ENCODE results near the gene GGA3.
"Not testable (repeated sequence)": the region's sequence is repeated elsewhere in the genome, so short reads cannot be mapped to it uniquely, and the experiment has no call there.

Gene GGA3, protein sequence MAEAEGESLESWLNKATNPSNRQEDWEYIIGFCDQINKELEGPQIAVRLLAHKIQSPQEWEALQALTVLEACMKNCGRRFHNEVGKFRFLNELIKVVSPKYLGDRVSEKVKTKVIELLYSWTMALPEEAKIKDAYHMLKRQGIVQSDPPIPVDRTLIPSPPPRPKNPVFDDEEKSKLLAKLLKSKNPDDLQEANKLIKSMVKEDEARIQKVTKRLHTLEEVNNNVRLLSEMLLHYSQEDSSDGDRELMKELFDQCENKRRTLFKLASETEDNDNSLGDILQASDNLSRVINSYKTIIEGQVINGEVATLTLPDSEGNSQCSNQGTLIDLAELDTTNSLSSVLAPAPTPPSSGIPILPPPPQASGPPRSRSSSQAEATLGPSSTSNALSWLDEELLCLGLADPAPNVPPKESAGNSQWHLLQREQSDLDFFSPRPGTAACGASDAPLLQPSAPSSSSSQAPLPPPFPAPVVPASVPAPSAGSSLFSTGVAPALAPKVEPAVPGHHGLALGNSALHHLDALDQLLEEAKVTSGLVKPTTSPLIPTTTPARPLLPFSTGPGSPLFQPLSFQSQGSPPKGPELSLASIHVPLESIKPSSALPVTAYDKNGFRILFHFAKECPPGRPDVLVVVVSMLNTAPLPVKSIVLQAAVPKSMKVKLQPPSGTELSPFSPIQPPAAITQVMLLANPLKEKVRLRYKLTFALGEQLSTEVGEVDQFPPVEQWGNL

DNA sequence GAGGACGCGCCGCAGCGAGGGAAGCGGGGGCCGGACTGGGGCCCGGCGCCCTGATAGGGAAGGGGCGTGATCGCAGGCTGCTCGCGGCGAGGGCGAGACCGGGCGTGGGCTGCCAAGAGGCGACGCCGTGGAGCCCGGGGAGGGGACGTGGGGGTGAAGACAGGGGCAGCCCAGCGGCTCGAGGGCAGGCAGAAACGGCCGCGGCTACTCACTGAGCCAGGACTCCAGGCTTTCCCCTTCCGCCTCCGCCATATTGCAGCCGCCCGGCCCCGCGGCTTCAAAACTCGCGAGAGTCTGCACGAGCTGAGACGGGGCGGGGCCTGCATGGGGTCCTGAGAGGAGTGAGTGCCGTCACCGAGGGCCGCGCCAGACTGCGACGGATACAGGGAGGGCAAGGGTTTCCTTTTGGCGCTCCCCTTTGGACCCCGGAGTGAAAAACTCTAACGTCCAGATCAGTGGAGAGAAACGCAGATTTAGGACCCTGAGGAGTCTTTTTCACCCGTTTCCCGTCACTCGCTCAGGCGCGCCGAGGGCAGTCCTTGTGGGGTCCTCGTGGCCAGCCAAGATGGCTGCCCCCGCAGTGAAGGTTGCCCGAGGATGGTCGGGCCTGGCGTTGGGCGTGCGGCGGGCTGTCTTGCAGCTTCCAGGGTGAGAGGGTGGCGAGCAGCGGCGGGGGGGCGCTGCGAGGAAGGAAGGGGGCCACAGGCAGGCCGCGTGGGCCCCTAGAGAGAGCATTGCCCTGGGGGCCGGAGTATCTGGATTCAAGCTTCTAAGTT, at the start of gene GGA3, which contains the start of gene MRPS7:
Gene GGA3 (minus strand): TSS at position 271 of the 776 bp plus-strand sequence. CDS start 19 bp downstream, at position 252.
Gene MRPS7 (plus strand): TSS at position 544 of the 776 bp plus-strand sequence. CDS start 22 bp downstream, at position 566.
- Histone ChIP-seq H3K9ac (ENCODE audit: low read length) (peak within 1 kb of the TSS; percentile 97), H3K27me3 (ENCODE audit: control insufficient read depth, insufficient read depth, low read length) (no peaks in the 10 kb centered on the region), H3K9me3 (ENCODE audit: control insufficient read depth, low read length) (no peaks in the 10 kb centered on the region), H3K4me3 (ENCODE audit: low read length) (peak within 1 kb of the TSS; percentile 92), H3K36me3 (ENCODE audit: control insufficient read depth, insufficient read depth, low read length) (peaks cover 5% of the 10 kb centered on the region), H3K4me1 (ENCODE audit: control insufficient read depth, insufficient read depth, low read length) (peaks cover 21% of the 10 kb centered on the region)

DNA sequence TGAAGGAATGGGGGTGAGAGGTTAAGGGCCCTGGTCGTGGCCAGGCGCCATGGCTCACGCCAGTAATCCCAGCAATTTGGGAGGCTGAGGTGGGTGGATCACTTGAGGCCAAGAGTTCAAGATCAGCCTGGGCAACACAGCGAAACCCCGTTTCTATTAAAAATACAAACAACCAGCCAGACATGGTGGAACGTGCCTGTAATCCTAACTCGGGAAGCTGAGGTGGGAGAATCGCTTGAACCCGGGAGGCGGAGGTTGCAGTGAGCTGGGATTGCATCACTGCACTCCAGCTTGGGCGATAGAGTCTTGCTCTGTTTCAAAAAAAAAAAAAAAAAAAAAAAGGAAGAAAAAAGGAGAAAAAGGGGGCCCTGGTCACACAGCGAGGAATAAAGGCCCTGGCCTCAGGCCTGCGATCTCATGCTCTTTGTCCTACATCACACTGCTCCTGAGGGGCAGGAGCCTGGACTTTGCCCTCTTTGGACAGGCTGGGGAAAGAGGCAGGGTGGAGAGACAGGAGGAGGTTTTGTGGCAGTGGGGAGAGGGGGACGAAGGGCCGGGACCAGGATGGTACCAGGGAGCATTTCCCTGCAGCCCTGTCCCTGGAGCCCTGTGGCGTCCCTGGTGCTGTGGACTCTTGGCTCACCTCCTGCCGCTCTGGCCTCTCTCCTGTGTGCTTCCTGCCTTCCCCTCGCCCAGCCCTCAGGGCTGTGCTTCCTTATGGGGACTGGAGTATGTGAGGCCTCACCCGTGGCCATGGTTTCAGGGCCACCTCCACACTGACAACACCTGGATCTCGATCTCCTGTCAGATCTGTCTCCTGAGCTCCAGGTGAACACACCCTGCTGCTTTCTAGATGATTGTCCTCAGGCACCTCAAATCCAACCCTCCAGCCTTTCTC, 47.6 kb upstream of the GGA3 start:
- Histone ChIP-seq H3K27me3 (ENCODE audit: control insufficient read depth, insufficient read depth, low read length) (no peaks in the 10 kb centered on the region), H3K4me1 (ENCODE audit: control insufficient read depth, insufficient read depth, low read length) (peaks cover 29% of the 10 kb centered on the region), H3K36me3 (ENCODE audit: control insufficient read depth, insufficient read depth, low read length) (no peaks in the 10 kb centered on the region), H3K9me3 (ENCODE audit: control insufficient read depth, low read length) (no peaks in the 10 kb centered on the region), H3K9ac (ENCODE audit: low read length) (peak overlapping the region; percentile 72), H3K4me3 (ENCODE audit: low read length) (no peak overlapping the region)

DNA sequence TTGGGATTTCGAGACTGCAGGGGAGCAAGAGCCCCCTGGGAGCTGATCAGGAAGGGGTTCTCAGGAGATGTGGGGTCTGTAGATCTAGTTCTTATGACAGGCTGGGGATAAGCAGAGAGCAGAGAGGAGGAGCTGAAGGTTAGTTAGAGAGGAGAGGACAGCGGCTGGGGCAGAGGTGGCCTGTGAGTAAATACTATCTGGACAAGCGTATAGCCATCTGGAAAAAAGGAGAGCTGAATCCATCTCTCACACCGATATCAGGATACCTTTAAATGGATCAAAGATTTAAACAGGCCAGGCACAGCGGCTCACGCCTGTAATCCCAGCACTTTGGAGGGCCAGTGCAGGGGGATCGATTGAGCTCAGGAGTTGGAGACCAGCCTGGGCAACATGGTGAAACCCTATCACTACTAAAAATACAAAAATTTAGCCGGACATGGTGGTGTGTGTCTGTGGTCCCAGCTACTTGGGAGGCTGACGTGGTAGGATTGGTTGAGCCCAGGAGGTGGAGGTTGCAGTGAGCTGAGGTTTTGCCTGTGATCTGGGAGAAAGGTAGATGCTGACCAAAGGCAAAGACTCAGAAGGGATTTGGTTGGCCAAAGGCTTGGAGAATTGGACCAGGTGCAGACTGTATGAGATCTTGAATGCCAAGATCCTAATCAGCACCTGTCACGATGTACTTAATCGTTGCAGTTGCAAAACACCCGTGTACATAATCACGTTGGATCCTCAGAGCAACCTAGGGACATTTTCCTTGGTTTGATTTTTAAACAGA, 46.7 kb upstream of the GGA3 start:
- no peaks in the 10 kb centered on the region for H3K27me3 ChIP-seq (ENCODE audit: control insufficient read depth, insufficient read depth, low read length)
- H3K4me3 ChIP-seq (ENCODE audit: low read length), result no peak overlapping the region
- H3K9me3 ChIP-seq (ENCODE audit: control insufficient read depth, low read length), result no peaks in the 10 kb centered on the region
- peaks cover 29% of the 10 kb centered on the region for H3K4me1 ChIP-seq (ENCODE audit: control insufficient read depth, insufficient read depth, low read length)
- H3K9ac ChIP-seq (ENCODE audit: low read length), result no peak overlapping the region
- H3K36me3 ChIP-seq (ENCODE audit: control insufficient read depth, insufficient read depth, low read length), result no peaks in the 10 kb centered on the region

DNA sequence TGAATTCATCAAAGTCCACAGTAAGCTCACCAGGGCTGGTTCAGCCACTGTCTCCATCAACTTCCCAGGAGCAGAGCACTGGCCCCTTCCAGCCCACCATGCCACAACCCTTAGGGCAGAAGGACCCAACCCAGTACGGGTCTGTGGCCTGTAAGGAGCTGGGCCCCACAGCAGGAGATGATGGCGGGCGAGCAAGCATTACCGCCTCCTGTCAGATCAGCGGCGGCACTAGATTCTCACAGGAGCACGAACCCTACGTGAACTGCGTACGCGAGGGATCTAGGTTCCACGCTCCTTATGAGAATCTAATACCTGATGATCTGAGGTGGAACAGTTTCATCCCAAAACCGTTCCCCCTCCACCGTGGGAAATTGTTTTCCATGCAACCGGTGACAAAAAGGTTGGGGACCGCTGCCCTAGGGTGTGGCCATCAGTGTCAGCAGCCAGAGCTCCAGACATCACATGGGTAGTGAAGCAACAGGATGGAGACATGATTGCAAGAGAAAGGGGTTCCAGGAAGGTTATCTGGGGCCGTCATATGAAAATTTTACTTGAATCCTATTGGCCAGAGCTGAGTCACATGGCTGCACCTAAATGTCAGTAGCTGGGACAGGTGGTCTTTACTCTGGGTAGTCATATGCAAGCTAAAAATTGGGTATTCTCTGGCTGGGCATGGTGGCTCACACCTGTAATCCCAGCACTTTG, 40.2 kb upstream of the GGA3 start:
- no peaks in the 10 kb centered on the region for H3K27me3 ChIP-seq (ENCODE audit: control insufficient read depth, insufficient read depth, low read length)
- no peak overlapping the region for H3K9ac ChIP-seq (ENCODE audit: low read length)
- H3K36me3 ChIP-seq (ENCODE audit: control insufficient read depth, insufficient read depth, low read length), result no peaks in the 10 kb centered on the region
- no peaks in the 10 kb centered on the region for H3K9me3 ChIP-seq (ENCODE audit: control insufficient read depth, low read length)
- no peaks in the 10 kb centered on the region for H3K4me1 ChIP-seq (ENCODE audit: control insufficient read depth, insufficient read depth, low read length)
- no peak overlapping the region for H3K4me3 ChIP-seq (ENCODE audit: low read length)

DNA sequence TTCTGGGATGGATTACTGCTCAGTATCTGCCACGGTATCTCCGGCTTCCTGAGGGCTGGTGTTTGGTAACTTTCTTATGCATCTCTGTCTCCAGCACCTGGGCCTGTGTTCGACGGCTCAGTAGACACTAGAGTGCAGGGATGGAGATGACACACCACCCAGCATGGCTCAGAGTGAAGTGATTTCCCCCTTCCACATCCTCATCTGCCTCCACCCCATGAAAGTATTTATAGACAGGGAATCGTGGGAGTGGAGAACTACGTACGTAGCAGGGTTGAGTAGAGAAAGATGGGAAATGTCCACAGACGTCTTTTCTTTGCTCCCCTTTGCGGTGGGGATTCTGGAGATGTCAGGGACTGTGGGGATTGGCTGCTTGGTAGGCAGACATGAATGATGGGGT, 39.6 kb upstream of the GGA3 start:
- no peak overlapping the region for H3K9ac ChIP-seq (ENCODE audit: low read length)

DNA sequence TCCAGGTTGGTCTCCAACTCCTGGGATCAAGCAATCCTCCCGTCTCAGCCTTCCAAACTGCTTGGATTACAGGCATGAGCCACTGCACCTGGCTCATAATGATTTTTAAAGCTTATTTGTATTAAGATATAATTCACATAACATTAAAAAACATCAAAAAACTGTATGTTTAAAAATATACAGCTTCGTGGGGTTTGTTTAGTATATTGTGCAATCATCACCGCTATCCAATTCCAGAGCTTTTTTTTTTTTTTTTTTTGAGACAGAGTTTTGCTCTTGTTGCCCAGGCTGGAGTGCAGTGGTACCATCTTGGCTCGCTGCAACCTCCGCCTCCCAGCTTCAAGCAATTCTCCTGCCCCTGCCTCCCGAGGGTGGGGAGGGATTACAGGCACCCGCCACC, 38.9 kb upstream of the GGA3 start:
- Histone ChIP-seq H3K9ac (ENCODE audit: low read length) (no peak overlapping the region), H3K27me3 (ENCODE audit: control insufficient read depth, insufficient read depth, low read length) (no peaks in the 10 kb centered on the region), H3K9me3 (ENCODE audit: control insufficient read depth, low read length) (no peaks in the 10 kb centered on the region), H3K4me1 (ENCODE audit: control insufficient read depth, insufficient read depth, low read length) (no peaks in the 10 kb centered on the region), H3K4me3 (ENCODE audit: low read length) (no peak overlapping the region), H3K36me3 (ENCODE audit: control insufficient read depth, insufficient read depth, low read length) (no peaks in the 10 kb centered on the region)

More for the DNA sequence above, 39.6 kb upstream of the GGA3 start:
- no peaks in the 10 kb centered on the region for H3K9me3 ChIP-seq (ENCODE audit: control insufficient read depth, low read length)
- no peaks in the 10 kb centered on the region for H3K27me3 ChIP-seq (ENCODE audit: control insufficient read depth, insufficient read depth, low read length)
- H3K36me3 ChIP-seq (ENCODE audit: control insufficient read depth, insufficient read depth, low read length), result no peaks in the 10 kb centered on the region
- H3K4me3 ChIP-seq (ENCODE audit: low read length), result no peak overlapping the region
- H3K4me1 ChIP-seq (ENCODE audit: control insufficient read depth, insufficient read depth, low read length), result no peaks in the 10 kb centered on the region

DNA sequence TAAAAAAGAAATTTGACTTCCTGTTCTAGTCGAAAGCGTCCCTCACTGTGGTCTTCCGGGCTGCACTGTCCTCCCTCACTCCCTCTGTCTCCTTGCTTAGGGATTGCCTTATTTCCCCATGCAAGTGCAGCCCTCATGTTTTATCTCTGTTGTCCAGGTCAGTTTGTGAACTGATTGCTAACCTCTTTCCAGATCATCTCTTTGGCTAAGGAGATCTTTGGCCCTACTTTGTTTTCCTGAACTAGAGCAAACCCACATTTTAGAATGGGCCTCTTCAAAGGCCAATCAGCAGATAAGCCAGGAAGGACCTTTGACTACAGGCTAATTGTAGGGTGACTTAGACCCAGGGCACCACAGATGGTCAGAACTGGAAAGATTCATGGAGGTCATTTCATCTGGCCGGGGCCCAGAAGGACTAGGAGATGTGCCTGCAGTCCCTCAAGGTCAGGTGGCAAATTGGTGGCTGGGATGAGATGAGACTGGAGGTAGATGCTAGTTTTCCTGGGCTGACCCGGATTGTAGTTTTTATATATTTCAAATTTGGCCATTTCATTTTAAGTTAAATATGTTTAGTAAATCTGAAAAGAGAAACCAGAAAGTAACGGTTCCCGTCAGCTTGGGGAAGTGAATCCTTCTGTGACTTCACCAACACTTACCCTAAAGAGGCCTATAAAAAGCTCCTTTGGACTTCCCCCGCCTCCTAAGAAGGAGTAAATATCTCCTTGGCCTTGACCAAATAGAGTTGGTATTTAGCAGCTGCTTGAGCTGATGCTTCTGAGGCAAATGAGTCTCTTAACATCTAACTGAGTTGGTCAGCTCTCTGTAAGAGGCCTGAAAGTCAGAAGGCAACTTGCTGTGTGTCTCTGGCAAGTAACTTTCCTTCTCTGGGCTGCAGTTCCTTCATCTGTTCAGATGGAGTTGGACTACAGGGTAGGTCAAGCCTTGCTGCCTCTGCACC, 34.1 kb upstream of the GGA3 start:
- no peaks in the 10 kb centered on the region for H3K4me1 ChIP-seq (ENCODE audit: control insufficient read depth, insufficient read depth, low read length)
- no peak overlapping the region for H3K4me3 ChIP-seq (ENCODE audit: low read length)
- H3K9ac ChIP-seq (ENCODE audit: low read length), result no peak overlapping the region

DNA sequence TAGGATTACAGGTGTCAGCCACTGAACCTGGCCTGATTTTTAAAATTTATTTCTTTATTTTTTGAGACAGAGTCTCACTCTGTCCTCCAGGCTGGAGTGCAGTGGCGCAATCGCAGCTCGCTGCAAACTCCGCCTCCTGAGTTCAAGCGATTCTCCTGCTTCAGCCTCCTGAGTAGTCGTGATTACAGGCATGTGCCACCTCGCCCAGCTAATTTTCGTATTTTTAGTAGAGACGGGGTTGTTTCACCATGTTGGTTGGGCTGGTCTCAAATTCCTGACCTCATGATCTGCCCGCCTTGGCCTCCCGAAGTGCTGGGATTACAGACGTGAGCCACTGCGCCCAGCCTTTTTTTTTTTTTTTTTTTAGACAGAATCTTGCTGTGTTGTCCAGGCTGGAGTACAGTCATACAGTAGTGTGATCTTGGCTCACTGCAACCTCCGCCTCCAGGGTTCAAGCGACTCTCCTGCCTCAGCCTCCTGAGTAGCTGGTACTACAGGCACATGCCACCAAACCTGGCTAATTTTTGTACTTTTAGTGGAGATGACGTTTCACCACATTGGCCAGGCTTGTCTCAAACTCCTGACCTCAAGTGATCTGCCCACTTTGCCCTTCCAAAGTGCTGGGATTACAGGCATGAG, 31.5 kb upstream of the GGA3 start:
- H3K9ac ChIP-seq (ENCODE audit: low read length); H3K27me3 ChIP-seq (ENCODE audit: control insufficient read depth, insufficient read depth, low read length); H3K9me3 ChIP-seq (ENCODE audit: control insufficient read depth, low read length); H3K4me3 ChIP-seq (ENCODE audit: low read length); H3K36me3 ChIP-seq (ENCODE audit: control insufficient read depth, insufficient read depth, low read length); H3K4me1 ChIP-seq (ENCODE audit: control insufficient read depth, insufficient read depth, low read length): not testable (repeated sequence)

More for the DNA sequence above, 34.1 kb upstream of the GGA3 start:
- no peaks in the 10 kb centered on the region for H3K9me3 ChIP-seq (ENCODE audit: control insufficient read depth, low read length)
- H3K36me3 ChIP-seq (ENCODE audit: control insufficient read depth, insufficient read depth, low read length), result no peaks in the 10 kb centered on the region
- no peaks in the 10 kb centered on the region for H3K27me3 ChIP-seq (ENCODE audit: control insufficient read depth, insufficient read depth, low read length)

DNA sequence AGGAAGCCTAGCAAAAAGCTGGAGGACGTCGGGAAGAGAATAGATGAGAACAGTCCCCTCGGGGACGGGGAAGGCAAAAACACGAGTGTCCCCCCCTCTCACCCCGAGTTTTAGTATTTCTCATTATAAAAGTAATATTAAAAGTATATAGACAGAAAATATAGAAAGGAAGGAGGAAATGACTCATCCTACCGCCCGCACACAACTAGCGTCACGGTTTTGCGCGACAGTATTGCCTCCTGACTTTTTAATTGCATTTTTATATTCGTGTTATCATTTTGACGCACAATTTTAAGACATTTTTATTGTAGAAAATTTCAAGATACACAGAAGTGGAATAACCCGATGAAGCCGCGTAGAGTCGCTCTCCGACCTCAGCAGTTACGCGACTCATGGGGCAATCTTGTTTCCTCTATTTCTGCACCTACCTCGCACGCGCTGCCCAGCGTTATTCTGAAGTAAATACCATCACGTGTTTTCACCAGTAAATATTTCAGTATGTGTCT, 28.5 kb upstream of the GGA3 start:
- Histone ChIP-seq H3K27me3 (ENCODE audit: control insufficient read depth, insufficient read depth, low read length) (no peaks in the 10 kb centered on the region), H3K4me1 (ENCODE audit: control insufficient read depth, insufficient read depth, low read length) (peaks cover 5% of the 10 kb centered on the region), H3K9ac (ENCODE audit: low read length) (peak overlapping the region; percentile 89), H3K4me3 (ENCODE audit: low read length) (peak overlapping the region; percentile 87), H3K36me3 (ENCODE audit: control insufficient read depth, insufficient read depth, low read length) (peaks cover 9% of the 10 kb centered on the region), H3K9me3 (ENCODE audit: control insufficient read depth, low read length) (no peaks in the 10 kb centered on the region)

Data from mucosa of stomach (tissue), 1 donor.